Activated naive CD8-positive, alpha-beta T cell treated with anti-CD3 and anti-CD28 coated beads, Interleukin-2, amount 50 U/mL, for 16 hours (primary cell): Measurements from ENCODE around the gene SLC5A5.

Experiments
- DNase-seq: peaks from one replicate; pipeline ENCODE4 v3.0.0-alpha.2; 2020; ENCODE audit warnings: low read depth, low spot score

The SLC5A5 gene

DNA sequence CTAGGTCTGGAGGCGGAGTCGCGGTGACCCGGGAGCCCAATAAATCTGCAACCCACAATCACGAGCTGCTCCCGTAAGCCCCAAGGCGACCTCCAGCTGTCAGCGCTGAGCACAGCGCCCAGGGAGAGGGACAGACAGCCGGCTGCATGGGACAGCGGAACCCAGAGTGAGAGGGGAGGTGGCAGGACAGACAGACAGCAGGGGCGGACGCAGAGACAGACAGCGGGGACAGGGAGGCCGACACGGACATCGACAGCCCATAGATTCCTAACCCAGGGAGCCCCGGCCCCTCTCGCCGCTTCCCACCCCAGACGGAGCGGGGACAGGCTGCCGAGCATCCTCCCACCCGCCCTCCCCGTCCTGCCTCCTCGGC is at the start of gene SLC5A5:
TSS of gene SLC5A5 (plus strand) at position 68 of the 373 bp plus-strand sequence. CDS start 375 bp downstream, outside the sequence.
- no peak for DNase-seq

DNA sequence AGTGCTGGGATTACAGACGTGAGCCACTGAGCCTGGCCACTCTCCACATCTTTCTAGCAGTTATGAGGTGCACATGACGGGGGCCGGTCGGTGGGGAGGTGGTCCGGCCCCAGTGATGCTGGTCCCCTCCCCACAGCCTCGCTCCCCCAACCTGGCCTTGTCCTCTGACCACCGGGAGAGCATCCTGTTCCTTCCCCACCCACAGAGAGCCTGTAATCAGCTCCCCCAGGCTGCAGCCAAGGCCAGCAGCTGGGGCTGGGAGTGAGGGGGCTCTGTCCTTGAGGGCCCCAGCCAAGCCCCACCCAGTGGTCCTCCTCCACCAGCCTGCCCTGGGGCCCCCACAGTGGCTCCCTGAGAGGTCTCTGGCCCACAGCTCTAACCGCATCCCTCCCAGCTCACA is 47.4 kb upstream of the SLC5A5 start:
- no peak for DNase-seq

DNA sequence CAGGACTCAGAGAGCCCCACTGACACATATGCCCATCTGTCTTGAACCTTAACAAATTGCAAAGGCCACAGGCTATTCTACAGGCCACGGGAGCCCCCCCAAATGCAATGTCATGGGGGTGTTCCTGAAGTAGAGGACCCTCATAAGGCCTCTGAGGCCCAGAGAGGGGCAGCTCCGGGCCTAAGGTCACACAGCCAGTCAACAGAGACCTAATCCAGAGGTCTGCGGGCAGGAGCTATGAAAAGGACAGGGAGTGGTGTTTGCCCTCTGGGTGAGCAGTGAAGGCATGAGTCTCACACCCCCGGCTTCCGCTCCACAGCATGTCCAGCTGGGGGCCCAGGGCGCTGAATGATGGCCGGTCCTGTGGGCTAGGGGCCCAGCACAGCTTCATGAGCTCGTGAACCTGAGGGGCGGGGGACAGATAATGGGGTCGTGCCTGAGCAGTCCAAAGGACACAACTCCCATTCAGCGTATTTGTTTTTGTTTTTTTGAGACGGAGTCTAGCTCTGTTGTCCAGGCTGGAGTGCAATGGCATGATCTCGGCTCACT is 45.2 kb upstream of the SLC5A5 start:
- DNase-seq = no peak

DNA sequence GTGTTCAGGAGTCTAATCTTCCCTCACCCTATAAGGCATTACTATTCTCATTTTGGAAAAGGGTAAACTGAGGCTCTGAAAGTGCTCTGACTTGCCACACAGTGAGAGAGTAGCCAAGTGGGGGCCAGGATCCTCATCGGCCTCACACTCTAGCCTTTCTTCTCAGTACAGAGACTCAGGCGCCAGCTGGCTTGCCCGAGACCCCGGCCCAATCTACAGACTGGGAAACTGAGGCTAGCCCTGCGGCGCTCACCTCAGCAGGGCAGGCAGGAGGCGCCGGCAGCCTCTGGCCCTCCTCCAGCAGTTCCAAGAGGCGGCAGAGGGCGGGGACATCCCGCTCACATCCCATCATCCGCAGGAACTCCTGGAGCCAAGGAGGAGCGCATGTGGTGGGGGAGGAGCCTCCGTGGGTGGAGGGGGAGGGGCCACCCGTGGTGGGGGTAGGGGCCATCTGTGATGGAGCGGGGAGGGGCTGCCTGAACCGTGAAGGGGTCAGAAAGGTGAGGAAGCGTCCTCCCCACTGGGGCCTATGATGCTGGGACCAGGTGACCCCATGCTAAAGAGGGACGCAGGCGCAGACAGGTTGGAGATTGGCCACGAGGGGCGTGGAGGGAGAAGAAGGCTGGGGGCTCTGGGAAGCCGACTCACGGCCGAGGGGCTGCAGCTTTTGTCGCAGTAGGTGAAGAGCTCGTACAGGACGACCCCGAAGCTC is 41.7 kb upstream of the SLC5A5 start:
- no peak for DNase-seq

DNA sequence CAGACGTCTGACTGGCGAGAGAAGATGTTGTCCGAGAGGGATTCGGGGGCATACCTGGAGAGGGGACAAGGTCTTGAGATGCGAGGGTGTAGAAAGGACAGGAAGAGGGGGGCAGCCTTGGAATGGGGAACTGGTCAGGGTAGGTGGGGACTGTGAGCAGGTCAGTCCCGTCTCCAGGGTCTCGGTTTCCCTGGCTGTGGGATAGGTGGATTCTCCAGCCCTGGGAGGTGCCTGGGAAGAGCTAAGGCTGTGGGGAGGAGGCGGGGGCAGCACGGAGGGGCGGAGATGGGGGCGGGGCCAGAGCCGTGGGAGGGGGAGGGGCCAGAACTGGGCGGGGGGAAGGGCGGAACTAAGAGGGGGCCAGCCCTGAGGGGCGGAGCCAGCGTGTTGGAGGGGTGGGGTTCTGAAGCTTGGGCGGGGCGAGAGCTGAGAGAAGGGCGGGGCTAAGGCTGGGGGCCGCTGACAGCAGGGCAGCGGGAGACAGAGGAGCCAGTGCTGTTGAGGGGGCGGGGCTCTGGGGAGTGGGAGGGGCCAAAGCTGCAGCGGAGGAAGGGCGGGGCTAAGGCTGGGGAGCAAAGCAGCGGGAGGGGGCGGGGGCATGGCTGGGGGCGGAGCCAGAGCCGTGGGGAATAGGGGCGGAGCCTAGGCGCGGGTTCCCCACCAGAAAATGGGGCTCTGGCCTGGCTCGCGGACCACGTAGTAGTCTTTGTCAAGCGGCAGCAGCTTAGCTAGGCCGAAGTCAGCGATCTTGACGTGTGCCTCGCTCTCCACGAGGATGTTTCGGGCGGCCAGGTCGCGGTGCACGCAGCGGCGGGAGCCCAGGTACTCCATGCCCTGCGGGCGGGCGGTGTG is 41.0 kb upstream of the SLC5A5 start:
- DNase-seq = no peak

DNA sequence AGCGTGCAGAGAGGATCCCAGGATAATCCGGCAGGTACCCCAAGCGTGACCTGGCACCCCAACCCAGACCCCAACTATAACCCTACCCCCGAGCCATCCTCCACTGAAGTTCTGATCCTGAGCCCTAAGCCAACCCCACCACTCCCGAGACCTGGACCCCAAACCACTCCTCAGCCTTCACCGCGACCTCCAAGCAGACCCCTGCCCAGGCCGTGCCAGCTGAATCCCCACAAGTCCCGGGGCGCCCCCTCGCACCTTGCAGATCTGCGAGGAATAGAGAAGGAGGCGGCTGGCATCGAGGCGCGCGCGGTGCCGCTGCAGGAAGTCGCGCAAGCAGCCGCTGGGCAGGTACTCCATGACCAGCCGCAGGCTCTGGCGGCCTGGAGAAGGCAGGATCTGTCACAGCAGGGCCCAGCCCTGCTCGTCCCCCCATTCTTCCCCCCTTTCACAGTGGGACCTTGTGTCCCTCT is 40.3 kb upstream of the SLC5A5 start:
- DNase-seq = no peak

DNA sequence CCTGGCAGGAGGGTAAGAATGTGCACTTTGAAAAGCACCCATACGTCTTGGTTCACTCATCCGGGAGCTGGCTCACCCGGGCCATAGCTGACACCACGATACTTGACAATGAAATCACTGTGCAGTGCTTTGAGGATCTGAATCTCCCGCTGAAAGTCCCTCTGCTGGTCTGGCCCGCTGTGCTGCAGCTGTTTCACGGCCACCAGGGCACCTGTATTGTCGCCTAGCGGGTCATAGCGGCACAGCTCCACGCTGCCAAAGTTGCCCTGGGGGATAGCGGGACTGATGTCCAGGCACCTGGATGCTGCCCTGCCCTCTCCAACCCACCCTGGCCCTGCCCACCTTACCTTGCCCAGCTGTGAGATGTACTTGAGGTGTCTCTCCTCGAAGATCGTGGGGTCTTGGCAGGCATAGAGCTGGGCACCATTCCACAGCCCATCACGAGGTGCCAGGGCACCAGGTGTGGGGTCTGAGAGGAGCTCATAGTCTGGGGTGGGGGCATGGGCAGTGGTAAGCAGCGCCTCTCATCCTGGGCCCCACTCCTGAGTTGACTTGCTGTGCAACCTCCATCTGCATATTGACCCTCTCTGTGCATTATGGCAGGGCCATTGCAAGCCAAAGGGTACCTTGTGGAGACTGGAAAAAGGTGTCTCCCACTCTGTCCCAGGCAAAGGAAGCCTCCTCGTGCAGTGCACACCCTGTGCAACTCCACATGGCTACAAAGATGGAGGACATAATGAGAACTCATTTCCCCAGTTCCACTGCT is 39.1 kb upstream of the SLC5A5 start:
- no peak for DNase-seq

DNA sequence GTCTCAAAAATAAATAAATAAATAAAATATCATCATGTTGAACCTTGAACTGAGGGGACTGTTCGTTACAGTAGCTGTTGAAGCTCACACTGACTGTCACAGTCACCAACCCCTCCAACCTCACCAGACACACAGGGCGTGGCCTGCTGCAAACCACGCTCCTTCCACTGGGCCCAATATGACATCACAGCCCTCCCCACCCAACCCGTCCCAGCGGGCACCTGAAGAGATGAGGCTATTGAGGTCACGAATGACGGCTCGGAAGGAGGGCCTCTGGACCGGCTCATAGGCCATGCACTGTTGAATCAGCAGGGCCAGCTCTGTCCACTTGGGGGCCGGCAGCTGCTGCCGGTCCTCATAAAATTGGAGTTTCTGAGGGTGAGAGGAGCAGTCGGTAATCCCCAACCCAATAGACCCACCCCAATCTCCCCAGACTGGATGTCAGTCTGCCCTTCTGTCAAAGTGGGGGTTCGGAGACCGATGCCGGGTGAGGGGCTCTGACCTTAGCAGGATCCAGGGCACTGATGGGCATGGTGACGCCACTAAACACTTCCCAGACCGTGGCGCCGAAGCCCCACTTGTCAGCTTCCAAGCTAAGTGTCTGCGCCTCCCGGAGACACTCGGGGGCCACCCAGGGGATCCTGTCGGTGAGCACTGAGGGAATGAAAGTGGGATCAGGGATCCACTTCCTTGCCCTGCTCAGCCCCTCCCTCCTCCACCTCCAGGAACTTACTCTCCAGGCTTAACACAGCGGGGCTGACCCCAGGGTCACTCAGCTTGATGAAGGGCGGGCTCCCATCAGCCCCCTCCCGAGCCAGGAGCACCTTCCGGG is 37.2 kb upstream of the SLC5A5 start:
- no peak for DNase-seq

DNA sequence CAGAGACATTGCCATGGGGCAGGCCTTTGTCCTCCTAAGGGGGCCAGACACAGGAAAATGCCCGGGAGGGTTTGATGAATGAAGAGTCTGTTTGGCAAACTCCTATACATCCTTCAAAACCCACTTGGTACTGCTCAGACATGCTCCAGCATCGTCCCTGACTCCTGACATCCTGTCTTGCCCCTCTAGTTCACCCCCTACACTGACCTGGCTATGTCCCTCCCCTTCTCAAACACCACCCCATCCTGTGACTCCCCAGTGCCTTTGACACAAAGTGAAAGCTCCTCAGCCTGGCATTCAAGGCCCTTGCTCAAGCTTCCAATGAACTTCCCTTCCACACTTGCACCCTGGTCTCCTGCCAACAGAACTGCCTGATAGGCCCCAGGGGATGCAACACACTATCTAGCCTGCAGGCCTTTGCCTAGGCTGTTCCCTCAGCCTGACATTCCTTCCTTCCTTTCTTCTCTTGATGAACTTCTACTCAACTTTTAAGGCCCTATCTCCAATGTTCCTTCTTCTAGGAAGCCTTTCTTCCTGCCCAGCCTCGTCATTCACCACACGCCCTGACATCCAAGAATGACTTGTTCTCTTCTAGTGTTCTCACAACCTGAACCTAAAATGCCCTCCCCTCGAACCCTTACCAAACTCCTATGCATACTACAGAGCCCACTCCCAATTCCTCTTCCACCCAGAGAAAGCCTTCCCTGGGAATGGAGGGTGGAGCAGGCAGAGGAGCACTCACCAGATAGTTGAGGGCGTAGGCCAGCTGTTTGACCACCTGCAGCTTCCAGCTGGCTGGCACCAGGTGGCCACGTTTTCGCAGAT is 36.4 kb upstream of the SLC5A5 start:
- no peak for DNase-seq

DNA sequence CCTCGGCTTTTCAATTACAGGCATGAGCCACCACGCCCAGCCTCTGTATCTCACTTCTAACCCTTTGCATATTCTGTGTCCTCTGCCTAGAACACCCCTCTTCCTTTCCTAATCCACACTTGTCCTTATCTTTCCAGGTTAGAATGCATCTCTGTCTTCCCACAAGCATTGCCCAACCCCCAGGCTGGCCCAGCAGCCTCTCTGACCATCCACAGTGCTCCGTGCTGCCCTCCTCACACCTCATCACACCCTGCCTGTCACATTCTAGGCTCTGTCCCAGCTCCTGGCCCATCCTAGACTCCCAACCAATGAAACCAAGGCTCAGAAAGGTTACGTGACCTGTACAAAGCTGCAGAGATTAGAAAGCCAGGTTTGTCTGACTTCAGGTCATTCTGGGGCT is 35.2 kb upstream of the SLC5A5 start:
- DNase-seq = no peak

DNA sequence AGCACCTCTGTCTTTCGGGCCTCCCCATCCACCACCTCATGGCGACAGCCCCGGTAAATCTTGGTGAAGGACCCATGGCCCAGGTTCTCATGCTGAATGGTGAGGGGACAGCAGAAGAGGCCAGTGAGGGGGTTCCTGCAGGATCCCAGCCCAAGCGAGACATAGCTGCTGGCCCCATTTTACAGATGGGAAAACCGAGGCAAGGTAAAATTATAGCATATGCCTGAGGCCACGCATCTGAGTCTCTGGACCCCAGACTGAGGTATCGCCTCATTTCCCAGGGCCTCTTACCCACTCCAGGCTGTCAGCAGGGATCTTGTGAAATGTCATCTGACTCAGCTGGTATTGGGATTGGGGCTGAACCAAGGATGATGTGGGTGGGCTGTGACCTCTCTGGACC is 33.8 kb upstream of the SLC5A5 start:
- no peak for DNase-seq

DNA sequence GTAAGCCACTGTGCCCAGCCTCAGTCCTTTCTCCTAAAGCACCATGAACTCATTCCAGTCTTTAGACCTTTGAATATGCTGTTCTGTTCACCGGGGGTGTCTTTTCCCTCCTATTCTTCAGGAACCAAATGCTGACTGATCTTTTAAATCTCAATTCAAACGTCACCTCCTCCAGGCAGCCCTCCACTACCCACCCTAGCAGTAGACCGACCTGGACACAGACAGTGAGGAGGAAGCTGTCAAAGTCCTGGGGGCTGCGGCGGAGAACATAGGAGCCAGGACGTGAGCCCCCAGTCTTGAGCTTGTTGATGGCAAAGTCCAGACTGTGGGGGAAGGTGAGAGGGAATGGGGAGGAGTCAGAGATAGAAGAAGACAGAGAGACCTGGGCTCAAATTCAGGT is 31.7 kb upstream of the SLC5A5 start:
- no peak for DNase-seq

DNA sequence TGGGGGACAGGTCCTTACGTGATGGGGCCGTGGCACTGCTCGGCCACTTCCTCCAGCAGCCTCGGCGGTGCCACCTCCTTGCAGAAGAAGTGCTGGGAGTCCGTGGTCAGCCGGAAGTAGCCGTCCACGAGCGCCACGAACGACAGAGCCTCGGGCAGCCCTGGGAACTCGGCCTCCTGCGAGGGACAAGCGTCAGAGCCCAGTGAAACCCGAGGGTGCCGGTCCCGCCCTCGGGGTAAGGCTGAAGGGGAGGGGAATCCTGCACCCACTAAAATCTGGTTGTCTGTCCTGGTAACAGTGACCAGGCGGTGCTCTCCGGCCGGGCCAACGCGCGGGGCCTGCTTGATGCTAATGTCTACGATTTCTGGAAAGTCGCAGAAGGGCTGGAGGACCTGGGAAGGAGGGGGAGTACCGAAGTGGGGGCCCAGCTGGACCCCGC is 30.4 kb upstream of the SLC5A5 start:
- DNase-seq = no peak

DNA sequence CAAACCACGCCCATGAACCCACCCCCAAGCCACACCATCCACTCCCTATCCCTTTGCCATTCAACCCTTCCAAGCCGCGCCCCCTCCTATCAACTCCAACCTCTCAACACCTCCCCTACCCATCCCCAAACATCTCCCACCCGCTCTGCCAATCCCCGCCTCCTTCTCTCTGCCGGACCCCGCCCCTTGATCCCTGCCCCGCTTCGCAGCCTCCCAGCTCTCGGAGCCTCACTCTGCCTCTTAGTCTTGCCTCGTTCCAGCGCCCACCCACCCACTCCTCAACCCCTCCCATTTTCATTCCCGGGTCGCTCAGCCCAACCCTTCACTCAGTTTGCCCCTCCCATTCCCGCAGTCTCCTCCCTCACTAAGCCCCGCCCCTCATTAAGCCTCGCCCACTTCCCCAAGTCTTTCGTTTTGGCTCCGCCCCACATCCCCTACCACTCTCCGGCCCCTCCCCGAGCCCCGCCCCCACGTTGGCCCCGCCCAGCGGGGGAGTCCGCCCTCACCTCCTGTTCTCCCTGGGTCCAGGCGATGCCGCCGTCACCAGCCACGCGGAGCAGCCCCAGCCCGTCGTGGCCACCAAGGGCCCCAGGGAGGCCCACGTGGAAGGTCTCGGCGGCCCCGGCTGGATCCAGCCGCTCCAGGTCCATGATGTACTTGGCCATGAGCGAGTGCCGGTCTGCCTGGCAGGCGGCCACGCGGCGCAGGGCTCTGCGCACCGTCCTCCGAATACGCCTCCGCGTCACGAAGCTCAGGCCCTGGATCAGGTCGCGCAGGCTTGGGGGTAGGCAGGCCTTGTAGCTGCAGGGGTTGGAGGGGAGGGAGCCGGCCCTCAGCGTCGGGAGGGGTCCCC is 29.7 kb upstream of the SLC5A5 start:
- peak; percentile 55 for DNase-seq

DNA sequence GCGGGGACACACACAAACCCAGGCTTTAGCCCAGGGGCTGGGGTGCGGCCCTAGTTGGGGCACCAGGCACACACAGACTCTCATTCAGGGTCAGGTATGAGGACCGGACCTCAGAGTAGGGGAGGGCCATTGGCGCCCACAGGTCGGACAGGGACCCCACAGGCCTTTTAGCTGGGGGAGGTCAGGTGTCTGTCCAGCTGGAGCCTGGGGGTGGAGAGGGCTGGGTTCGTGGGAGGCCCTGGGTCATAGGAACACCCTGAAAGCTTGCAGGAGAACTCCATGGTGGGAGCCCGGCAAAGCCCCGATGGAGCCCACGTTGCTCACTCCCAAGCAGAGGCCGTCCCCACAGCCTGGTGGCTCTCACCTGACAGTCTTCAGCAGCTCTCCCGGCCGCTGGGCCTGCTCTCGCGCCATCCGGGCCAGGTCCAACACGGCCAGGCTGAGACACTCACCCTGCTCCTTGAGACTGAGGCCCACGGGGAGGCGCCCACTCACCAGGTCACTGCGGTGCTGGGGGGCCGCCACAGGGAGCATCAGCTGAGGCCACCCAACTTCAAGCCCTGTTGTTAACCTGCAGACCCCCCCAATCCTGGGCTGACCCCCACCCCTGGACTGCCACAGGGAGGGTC is 29.0 kb upstream of the SLC5A5 start:
- DNase-seq = no peak

DNA sequence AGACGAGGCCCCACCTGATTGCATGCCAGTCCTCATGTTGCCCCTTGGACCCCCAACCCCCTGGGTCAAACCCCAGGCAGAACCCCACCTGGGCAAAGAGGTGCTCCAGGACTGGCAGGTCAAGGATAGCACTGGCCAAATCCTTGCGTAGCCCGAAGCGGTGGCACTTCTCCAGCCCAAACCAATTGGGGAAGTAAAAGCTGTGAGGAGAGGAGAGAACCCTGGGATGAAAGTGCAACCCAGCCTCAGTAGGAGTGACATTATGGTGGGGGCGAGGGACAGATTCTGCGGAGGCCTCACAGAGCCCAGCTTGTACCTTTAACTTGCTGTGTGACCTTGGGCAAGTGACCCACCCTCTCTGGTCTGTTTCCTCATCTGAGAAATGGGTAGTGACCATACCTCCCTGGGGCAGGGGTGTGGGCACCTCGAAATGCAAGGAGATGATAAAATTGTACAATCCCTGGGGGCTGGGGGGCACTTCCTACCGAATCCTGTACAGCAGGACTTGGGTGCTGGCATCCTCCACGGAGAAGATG is 28.4 kb upstream of the SLC5A5 start:
- no peak for DNase-seq

DNA sequence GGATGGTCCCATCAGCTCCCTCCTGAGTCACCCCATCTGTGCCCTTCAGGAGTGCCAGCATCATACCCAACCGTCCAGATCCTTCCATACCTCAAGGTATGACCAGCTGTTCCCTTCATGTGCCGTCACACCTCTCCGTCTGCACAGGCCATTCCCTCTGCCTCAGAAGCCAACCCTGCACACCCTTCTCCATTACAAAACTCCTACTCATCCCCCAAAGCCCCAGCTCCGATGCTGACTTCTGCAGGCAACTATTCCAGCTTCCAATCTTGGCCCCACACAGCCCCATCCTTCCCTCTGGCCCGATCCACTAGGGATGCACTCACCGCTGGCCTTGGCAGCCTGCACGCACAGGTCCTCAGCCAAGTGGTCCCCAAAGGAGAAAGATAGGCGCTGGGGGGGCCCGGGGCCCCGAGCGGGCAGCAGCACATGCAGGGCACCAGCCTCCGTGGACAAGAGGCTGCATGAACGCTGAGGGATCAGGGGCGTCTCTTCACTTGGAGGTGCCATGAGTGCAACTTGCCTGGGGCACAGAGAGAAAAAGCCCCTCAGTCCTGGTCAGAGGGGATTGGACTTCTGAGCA is 27.7 kb upstream of the SLC5A5 start:
- no peak for DNase-seq

DNA sequence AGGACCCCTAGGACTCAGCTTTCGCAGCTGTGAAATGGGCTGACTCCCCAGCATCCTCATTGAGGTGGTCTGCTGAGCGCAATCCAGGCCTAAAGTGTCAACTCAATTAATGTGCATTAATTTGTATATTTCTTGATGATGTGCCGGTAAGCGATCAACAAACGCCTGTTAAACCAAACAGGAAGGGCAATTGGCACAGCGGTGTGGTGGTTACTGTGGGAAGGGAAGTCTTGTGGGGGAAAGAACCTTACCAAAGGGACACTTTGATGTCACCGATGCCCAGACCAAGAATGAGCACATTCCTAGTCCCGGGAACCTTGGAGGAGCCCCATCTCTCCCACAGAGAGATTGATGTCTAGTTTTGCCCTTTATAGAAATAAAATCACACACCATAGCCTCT is 25.6 kb upstream of the SLC5A5 start:
- DNase-seq = no peak
